HG03280 (cell line): ENCODE data around the gene GOSR1.
"Not testable (repeated sequence)": the region's sequence is repeated elsewhere in the genome, so short reads cannot be mapped to it uniquely, and the experiment has no call there.

Experiments used
- ATAC-seq: cut with Tn5 transposase; IDR thresholded peaks from one replicate; pipeline ENCODE4 v1.9.1; 2021; ENCODE audit warnings: mild to moderate bottlenecking, moderate library complexity; ENCODE audit not compliant: unreplicated experiment

GOSR1 gene

GRCh38 chr17:30505868-30506417 is 28.7 kb downstream of the GOSR1 start:
- ATAC-seq: no peak

GRCh38 chr17:30506481-30506880 is 29.3 kb downstream of the GOSR1 start:
- no peak for ATAC-seq

DNA sequence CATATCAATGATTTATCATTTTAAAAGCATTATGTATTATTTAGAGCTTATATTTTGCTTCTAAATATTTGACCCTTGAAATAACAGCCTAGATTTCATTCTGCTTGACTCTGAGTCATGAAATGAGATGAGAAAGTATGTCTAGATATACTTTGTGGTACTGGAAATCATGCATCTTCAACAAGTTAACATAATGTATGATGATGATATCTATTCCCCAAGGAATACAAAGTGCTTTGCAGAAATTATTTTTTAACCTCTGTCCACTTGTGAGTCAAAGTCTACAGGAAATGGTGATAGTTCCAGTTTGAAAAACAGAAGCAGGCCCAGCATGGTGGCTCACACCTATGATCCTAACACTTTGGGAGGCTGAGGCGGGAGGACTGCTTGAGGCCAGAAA is 36.1 kb downstream of the GOSR1 start:
- ATAC-seq: no peak

- ATAC-seq: no peak
Measured at GRCh38 chr17:30514895-30515596, 37.8 kb downstream of the GOSR1 start.

- no peak for ATAC-seq
Measured at GRCh38 chr17:30517786-30518185, 40.6 kb downstream of the GOSR1 start.

GRCh38 chr17:30519166-30519565 is 42.0 kb downstream of the GOSR1 start:
- no peak for ATAC-seq

DNA sequence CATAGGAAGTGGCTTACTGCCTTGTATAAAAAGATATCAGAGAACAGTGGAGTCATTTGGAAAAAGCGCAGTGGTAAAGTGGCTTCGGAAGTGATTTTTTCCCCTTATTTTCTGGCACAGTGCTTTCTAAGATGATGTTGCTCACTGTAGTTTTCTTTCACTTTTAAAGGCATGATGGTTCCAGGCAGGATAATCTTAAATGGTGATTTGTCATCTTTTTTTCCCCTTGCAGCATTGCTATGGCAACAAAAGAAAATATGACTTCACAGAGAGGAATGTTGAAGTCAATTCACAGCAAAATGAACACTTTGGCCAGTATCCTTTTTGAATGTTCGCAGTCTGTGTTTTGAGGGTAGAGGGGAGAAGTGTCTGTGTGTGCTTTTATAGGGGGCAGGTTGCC is 42.5 kb downstream of the GOSR1 start:
- ATAC-seq: no peak

DNA sequence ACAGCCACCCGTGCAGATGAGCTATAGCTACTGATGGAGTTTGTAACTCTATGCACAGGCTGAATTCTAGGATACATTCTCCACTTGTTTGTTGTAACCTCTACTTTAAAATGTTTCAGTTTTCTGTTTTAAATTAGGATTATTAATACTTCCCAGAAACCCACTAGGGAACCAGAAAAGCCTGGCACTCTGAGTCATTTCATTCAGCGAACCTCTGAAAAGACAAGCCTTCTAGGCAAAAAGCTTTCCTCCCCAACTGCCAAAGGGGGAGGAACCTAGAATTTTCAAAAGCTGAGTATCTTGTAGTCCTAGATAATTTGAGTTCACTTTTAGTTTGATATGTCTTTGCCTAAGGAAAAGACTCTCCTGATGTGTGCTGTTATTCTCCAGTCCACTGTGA is 43.2 kb downstream of the GOSR1 start:
- ATAC-seq: no peak

DNA sequence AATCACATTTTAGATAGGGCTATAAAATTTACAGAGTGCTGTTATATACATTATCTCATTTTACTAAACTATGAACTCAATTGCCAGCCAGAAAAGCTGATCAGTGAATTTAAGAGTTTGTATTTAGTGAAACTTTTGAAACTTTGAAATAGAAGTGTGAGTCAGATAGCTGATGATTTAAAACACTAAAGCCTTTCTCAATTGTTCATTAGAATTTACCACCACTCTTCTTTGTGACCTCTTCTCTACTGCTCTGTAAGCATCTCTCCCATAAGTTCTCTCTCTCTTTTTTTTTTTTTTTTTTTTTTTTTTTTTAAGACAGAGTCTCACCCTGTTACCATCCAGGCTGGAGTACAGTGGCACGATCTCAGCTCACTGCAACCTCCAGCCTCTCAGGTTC is 43.7 kb downstream of the GOSR1 start:
- no peak for ATAC-seq

GRCh38 chr17:30521766-30522165 is 44.6 kb downstream of the GOSR1 start:
- ATAC-seq: no peak

- ATAC-seq: not testable (repeated sequence)
Measured at GRCh38 chr17:30523236-30523635, 46.0 kb downstream of the GOSR1 start.

DNA sequence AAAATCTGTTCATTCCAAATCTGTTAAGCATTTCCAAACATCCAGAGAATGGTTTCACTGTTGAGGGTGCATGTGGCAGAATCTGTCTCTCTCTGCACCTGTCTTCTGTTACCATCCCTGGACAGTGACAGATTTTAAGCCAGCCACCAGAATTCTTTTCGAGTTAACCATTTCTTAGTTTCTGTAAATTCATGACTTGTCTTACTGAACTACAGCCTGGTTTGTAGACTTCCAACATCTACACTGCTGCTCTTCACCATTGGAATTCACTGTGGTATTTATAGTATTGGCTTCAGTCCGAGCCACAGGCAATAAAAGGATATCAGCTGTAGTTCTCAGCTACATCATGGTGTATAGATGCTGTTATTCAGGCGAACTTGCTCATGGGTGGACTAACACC is 47.6 kb downstream of the GOSR1 start:
- ATAC-seq: no peak

GRCh38 chr17:30526401-30526800 is 49.2 kb downstream of the GOSR1 start:
- no peak for ATAC-seq

DNA sequence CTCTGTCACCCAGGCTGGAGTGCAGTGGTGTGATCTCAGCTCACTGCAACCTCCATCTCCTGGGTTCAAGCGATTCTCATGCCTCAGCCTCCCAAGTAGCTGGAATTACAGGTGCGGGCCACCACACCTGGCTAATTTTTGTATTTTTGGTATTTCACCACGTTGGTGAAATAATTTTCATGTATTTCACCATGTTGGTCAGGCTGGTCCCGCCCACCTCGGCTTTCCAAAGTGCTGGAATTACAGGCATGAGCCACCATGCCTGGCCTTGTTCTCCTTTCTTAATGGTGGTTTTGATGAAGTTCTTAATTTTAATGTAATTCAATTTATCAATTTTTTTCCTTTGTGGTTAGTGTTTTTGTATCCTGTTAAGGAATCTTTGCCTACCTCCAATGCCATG is 51.5 kb downstream of the GOSR1 start:
- not testable (repeated sequence) for ATAC-seq

- ATAC-seq: no peak
Measured at GRCh38 chr17:30530346-30531025, 53.3 kb downstream of the GOSR1 start.

DNA sequence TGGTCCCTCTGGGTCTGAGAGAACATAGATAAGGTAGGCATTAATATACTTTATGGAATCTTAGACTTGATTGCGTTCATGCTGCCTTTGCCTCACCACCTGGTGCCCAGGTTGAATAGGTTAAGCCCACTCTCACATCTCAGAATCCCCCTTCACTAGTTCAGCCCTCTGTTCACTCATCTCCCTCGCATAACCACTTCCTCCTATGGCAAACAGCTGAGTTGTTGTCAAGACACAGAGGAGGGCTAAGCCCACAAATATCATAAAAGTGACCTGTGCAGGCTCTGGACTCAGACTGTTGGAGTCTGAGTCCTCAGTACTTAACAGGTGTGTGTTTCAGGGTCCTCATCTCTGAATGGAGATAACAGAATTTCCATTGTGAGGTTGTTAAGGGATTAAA is 55.7 kb downstream of the GOSR1 start:
- no peak for ATAC-seq

GRCh38 chr17:30534298-30534697 is 57.1 kb downstream of the GOSR1 start:
- no peak for ATAC-seq

DNA sequence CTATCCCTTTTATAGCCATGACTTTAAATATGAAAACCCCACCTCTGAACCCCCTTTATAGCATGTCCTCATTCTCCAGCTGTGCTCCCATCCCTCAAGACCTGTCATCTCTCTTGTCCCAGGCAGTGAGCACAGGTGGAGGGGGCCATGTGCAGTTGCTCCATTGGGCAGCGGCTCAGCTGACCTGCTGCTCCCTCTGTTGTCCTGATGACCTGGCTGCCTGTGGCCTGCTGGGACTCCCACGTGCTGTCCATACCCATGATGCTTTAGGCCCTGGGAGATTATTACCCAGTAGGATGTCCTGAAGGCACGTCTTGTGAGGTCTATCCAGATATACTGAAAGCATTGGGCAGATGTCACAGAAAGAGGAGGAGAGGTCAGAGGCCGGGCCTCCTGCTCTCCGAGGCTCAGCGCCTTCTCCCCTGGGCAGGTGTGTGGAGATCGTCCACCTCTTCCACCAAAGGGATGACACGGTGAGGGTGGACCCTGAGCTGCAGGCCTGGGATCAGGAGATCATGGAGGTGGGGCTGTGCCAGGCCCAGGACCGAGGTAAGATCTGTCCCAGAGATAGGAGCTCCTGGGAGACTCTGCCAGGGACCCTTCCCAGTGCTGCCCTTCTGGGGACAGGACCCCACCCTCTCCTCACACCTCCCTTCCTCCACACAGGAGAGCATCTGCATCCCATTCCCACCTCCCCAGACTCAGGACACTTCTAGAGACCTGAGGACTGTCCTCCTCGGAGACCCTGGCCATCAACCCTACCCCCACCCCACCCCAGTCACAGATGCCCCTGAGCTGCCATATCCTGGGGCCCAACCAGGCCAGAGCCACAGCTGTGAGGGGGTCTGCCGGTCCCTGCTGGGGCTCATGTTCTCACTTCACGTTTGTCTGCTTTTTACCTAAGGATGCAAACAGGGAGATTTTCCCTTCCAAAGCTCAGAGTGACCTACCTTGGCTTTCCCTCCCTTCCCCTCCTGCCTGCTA is 58.0 kb downstream of the GOSR1 start:
- ATAC-seq: no peak

DNA sequence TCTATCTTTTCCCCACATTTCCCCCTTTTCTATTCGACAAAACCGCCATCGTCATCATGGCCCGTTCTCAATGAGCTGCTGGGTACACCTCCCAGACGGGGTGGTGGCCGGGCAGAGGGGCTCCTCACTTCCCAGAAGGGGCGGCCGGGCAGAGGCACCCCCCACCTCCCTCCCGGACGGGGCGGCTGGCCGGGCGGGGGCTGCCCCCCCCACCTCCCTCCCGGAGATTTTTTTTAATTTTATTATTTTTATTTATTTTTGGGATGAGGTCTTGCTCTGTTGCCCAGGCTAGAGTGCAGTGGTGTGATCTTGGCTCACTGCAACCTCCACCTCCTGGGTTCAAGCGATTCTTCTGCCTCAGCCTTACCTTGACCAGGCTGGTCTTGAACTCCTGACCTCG is 59.6 kb downstream of the GOSR1 start:
- not testable (repeated sequence) for ATAC-seq

- not testable (repeated sequence) for ATAC-seq
Measured at GRCh38 chr17:30537667-30538066, 60.5 kb downstream of the GOSR1 start.

- no peak for ATAC-seq
Measured at GRCh38 chr17:30541802-30542201, 64.6 kb downstream of the GOSR1 start.
